ENCODE data around the gene CSF3R. TPM values are rescaled to one million over a fixed set of nuclear protein-coding genes. Genes with fewer than 3 reads are reported as not detected.
A peak's percentile ranks its signal among the peaks of the same experiment; 100 is the strongest.

Gene CSF3R
- total and polyA plus RNA-seq, 5 experiments from 2014 or later = 0.10 to 0.44 (median 0.20) TPM; not detected in 2

- H3K27me3 Mint-ChIP-seq = no peaks in the 10 kb centered on the region
- ATAC-seq = no peak
- no peak overlapping the region for H3K27ac Mint-ChIP-seq
- POLR2A ChIA-PET = interaction anchor here (0.6 kb wide), 1 partner anchor 1274 kb away, joined by 4 read pairs; no protein-coding TSS in a partner anchor
- no peak for DNase-seq
- no peaks in the 10 kb centered on the region for H3K9me3 Mint-ChIP-seq
- no peaks in the 10 kb centered on the region for H3K36me3 Mint-ChIP-seq
- H3K4me1 Mint-ChIP-seq = no peaks in the 10 kb centered on the region
- no peak overlapping the region for H3K4me3 Mint-ChIP-seq
Observed at GRCh38 chr1:36471830-36472641, 10.7 kb downstream of the CSF3R start.

GRCh38 chr1:36469163-36469562 is 13.6 kb downstream of the CSF3R start:
- DNase-seq (no peak), ATAC-seq (no peak)
- no peaks in the 10 kb centered on the region for H3K9me3 Mint-ChIP-seq
- POLR2A ChIA-PET = no interaction called here
- no peak overlapping the region for H3K27ac Mint-ChIP-seq
- H3K4me3 Mint-ChIP-seq = no peak overlapping the region
- no peaks in the 10 kb centered on the region for H3K36me3 Mint-ChIP-seq
- H3K27me3 Mint-ChIP-seq = no peaks in the 10 kb centered on the region
- H3K4me1 Mint-ChIP-seq = peaks cover under 1 to 13% (median 8%) of the 10 kb centered on the region in 4 donors

GRCh38 chr1:36467700-36468455 is 14.8 kb downstream of the CSF3R start:
- POLR2A ChIA-PET = no interaction called here
- ATAC-seq = no peak
- no peaks in the 10 kb centered on the region for H3K36me3 Mint-ChIP-seq
- no peak overlapping the region for H3K4me3 Mint-ChIP-seq
- H3K9me3 Mint-ChIP-seq = no peaks in the 10 kb centered on the region
- no peaks in the 10 kb centered on the region for H3K27me3 Mint-ChIP-seq
- H3K27ac Mint-ChIP-seq = no peak overlapping the region
- peaks cover 10 to 22% (median 17%) of the 10 kb centered on the region in 4 donors for H3K4me1 Mint-ChIP-seq
- no peak for DNase-seq

GRCh38 chr1:36467027-36467410 is 15.7 kb downstream of the CSF3R start:
- ATAC-seq (no peak), DNase-seq (no peak)
- Mint-ChIP-seq H3K9me3 (no peaks in the 10 kb centered on the region), H3K4me3 (no peak overlapping the region), H3K4me1 (peaks cover 10 to 26% (median 22%) of the 10 kb centered on the region in 4 donors), H3K36me3 (peaks cover 0 to 3% (median 0%) of the 10 kb centered on the region in 3 donors), H3K27me3 (no peaks in the 10 kb centered on the region), H3K27ac (no peak overlapping the region)
- POLR2A ChIA-PET = interaction anchor here (1.0 kb wide), 1 partner anchor 16 kb away, joined by 5 read pairs; no protein-coding TSS in a partner anchor

- Mint-ChIP-seq H3K27me3 (no peaks in the 10 kb centered on the region), H3K4me1 (peaks cover 10 to 26% (median 24%) of the 10 kb centered on the region in 4 donors), H3K27ac (peak overlapping the region in 1 of 10 donors; percentile 52), H3K36me3 (peaks cover 0 to 3% (median 0%) of the 10 kb centered on the region in 3 donors), H3K4me3 (no peak overlapping the region), H3K9me3 (no peaks in the 10 kb centered on the region)
- ATAC-seq (no peak), DNase-seq (no peak)
- POLR2A ChIA-PET = interaction anchor here (1.0 kb wide), 2 partner anchors 15 to 16 kb away, joined by 5 to 6 read pairs; partner anchors contain the start of gene OSCP1
Observed at GRCh38 chr1:36466370-36467026, 16.2 kb downstream of the CSF3R start.

- DNase-seq (no peak), ATAC-seq (no peak)
- no peaks in the 10 kb centered on the region for H3K27me3 Mint-ChIP-seq
- peaks cover 3 to 9% (median 3%) of the 10 kb centered on the region in 3 donors for H3K36me3 Mint-ChIP-seq
- H3K4me3 Mint-ChIP-seq = peak overlapping the region in 2 of 10 donors; percentile 30 to 97
- H3K4me1 Mint-ChIP-seq = peaks cover 12 to 27% (median 26%) of the 10 kb centered on the region in 4 donors
- POLR2A ChIA-PET = interaction anchor here (1.0 kb wide), 1 partner anchor 16 kb away, joined by 6 read pairs; the partner anchor contains the start of gene OSCP1
- H3K27ac Mint-ChIP-seq = peak overlapping the region in 7 of 10 donors; percentile 14 to 98 (median 75)
- no peaks in the 10 kb centered on the region for H3K9me3 Mint-ChIP-seq
Observed at GRCh38 chr1:36465731-36466369, 16.9 kb downstream of the CSF3R start.

- Mint-ChIP-seq H3K27me3 (no peaks in the 10 kb centered on the region), H3K9me3 (no peaks in the 10 kb centered on the region), H3K27ac (peak overlapping the region; percentile 95 to 99 (median 98)), H3K36me3 (peaks cover 3 to 20% (median 8%) of the 10 kb centered on the region in 3 donors), H3K4me1 (peaks cover 12 to 30% (median 26%) of the 10 kb centered on the region in 4 donors), H3K4me3 (peak overlapping the region; percentile 95 to 100 (median 98))
- no peak for DNase-seq
- ATAC-seq = peak; percentile 67 to 68
- POLR2A ChIA-PET = interaction anchor here (0.6 to 2.0 kb wide), 7 partner anchors 10 to 1227 kb away, joined by 3 to 35 read pairs (median 4); partner anchors contain the start of genes CDCA8, OSCP1, THRAP3 and ZC3H12A
Observed at GRCh38 chr1:36464605-36465393, 17.9 kb downstream of the CSF3R start.

GRCh38 chr1:36463803-36464604 is 18.7 kb downstream of the CSF3R start, which contains the start of gene MRPS15:
Gene MRPS15, minus strand, starts transcription at chr1:36464384. Its CDS starts 109 bp downstream, at chr1:36464275.
- DNase-seq (peak; percentile 84 to 96 (median 92)), ATAC-seq (peak; percentile 95 to 97)
- Mint-ChIP-seq H3K27me3 (no peaks in the 10 kb centered on the region), H3K27ac (peak within 1 kb of the TSS; percentile 95 to 99 (median 98)), H3K4me1 (peaks cover 12 to 36% (median 32%) of the 10 kb centered on the region in 4 donors), H3K36me3 (peaks cover 8 to 26% (median 9%) of the 10 kb centered on the region in 3 donors), H3K9me3 (no peaks in the 10 kb centered on the region), H3K4me3 (peak within 1 kb of the TSS; percentile 95 to 100 (median 98))
- POLR2A ChIA-PET = interaction anchor here (0.5 to 2.0 kb wide), 9 partner anchors 9 to 1228 kb away, joined by 3 to 35 read pairs (median 4); partner anchors contain the start of genes CDCA8, LSM10, OSCP1 and THRAP3

- Mint-ChIP-seq H3K27me3 (no peaks in the 10 kb centered on the region), H3K36me3 (peaks cover 8 to 31% (median 9%) of the 10 kb centered on the region in 3 donors), H3K9me3 (no peaks in the 10 kb centered on the region), H3K27ac (peak overlapping the region; percentile 95 to 99 (median 98)), H3K4me3 (peak overlapping the region; percentile 95 to 100 (median 98)), H3K4me1 (peaks cover 17 to 41% (median 37%) of the 10 kb centered on the region in 4 donors)
- no peak for ATAC-seq
- no peak for DNase-seq
- POLR2A ChIA-PET = interaction anchor here (0.9 to 2.0 kb wide), 4 partner anchors 8 to 239 kb away, joined by 3 to 35 read pairs (median 6); partner anchors contain the start of genes LSM10, OSCP1 and THRAP3
Observed at GRCh38 chr1:36463463-36463802, 19.3 kb downstream of the CSF3R start.

- no peak for DNase-seq
- Mint-ChIP-seq H3K27ac (peak overlapping the region in 7 of 10 donors; percentile 15 to 84 (median 63)), H3K4me3 (peak overlapping the region in 3 of 10 donors; percentile 44 to 65 (median 46)), H3K4me1 (peaks cover 18 to 48% (median 40%) of the 10 kb centered on the region in 4 donors), H3K36me3 (peaks cover 8 to 57% (median 9%) of the 10 kb centered on the region in 3 donors), H3K9me3 (no peaks in the 10 kb centered on the region), H3K27me3 (no peaks in the 10 kb centered on the region)
- POLR2A ChIA-PET = interaction anchor here (0.7 kb wide), 2 partner anchors 536 to 909 kb away, joined by 4 to 8 read pairs; no protein-coding TSS in a partner anchor
- ATAC-seq = no peak
Observed at GRCh38 chr1:36458910-36459309, 23.8 kb downstream of the CSF3R start.

Data from naive thymus-derived CD8-positive, alpha-beta T cell (primary cell).